ENCODE results near the gene FKBP3. TPM values are rescaled to one million over a fixed set of nuclear protein-coding genes. Genes with fewer than 3 reads are reported as not detected.
A peak's percentile ranks its signal among the peaks of the same experiment; 100 is the strongest.

Gene FKBP3
- polyA plus RNA-seq, 1 donor (not counting 4 experiments of a cell fraction or from before 2014, with no cell fraction given) = 98.8 TPM

- no peaks in the 10 kb centered on the region for H3K9me1 ChIP-seq (ENCODE audit: control insufficient read depth, extremely low read depth, insufficient read depth, low read length)
- H3K4me2 ChIP-seq (ENCODE audit: control insufficient read depth, extremely low read depth, insufficient read depth, low read depth, low read length) = peak within 1 kb of the TSS; percentile 96
- H3K9me3 ChIP-seq (ENCODE audit: control insufficient read depth, low read depth, low read length) = no peaks in the 10 kb centered on the region
- peak within 1 kb of the TSS; percentile 92 for H3K27ac ChIP-seq (ENCODE audit: control insufficient read depth, insufficient read depth, low read length)
- TF ChIP-seq CTCF (optimal IDR thresholded peaks at IDR 0.05 in 1 of 3, IDR thresholded peaks at IDR 0.05 in 1 of 3, conservative IDR thresholded peaks at IDR 0.05 in 1 of 3; ENCODE audit: extremely low read depth in 1 of 3, insufficient read depth in 2 of 3, low read length in 3 of 3) = no peak
- no peak for TF ChIP-seq EZH2 (IDR thresholded peaks at IDR 0.05; ENCODE audit: low read length)
- DNase-seq (ENCODE audit: low read depth, low spot score) = peak; percentile 52
- H4K20me1 ChIP-seq (ENCODE audit: control insufficient read depth, extremely low read depth, insufficient read depth, low read length) = no peaks in the 10 kb centered on the region
- peak; percentile 81 for FAIRE-seq
- no peaks in the 10 kb centered on the region for H3K36me3 ChIP-seq (ENCODE audit: control insufficient read depth in 2 of 2, extremely low read depth in 1 of 2, insufficient read depth in 2 of 2, low read length in 2 of 2)
- H3K27me3 ChIP-seq (ENCODE audit: control insufficient read depth, extremely low read depth, insufficient read depth, low read length) = no peaks in the 10 kb centered on the region
- H2AFZ ChIP-seq (ENCODE audit: control insufficient read depth, low read length) = peak within 1 kb of the TSS; percentile 99
- H3K4me1 ChIP-seq (ENCODE audit: control insufficient read depth, extremely low read depth, insufficient read depth, low read length) = peaks cover 30% of the 10 kb centered on the region
- peaks cover 68% of the 10 kb centered on the region for H3K79me2 ChIP-seq (ENCODE audit: control insufficient read depth, insufficient read depth, low read length)
- H3K4me3 ChIP-seq (ENCODE audit: control insufficient read depth in 2 of 3, extremely low read depth in 1 of 3, insufficient read depth in 2 of 3, low read depth in 1 of 3, low read length in 3 of 3) = peak within 1 kb of the TSS; percentile 87 to 99 (median 95)
- dilution Hi-C loops (cut with MboI; ENCODE audit: extremely low pct_ligation_motif_present, low sequenced_read_pairs) = no loop called here
- peak within 1 kb of the TSS; percentile 96 for H3K9ac ChIP-seq (ENCODE audit: control insufficient read depth, extremely low read depth, insufficient read depth, low read length)
Observed at GRCh38 chr14:45135659-45136395, 1.5 kb upstream of the FKBP3 start, which contains the start of gene FANCM. Gene FANCM, plus strand, starts transcription at chr14:45135930. Its CDS starts 102 bp downstream, at chr14:45136032.

- dilution Hi-C loops (cut with MboI; ENCODE audit: extremely low pct_ligation_motif_present, low sequenced_read_pairs) = no loop called here
- H2AFZ ChIP-seq (ENCODE audit: control insufficient read depth, low read length) = peak overlapping the region; percentile 96
- no peaks in the 10 kb centered on the region for H4K20me1 ChIP-seq (ENCODE audit: control insufficient read depth, extremely low read depth, insufficient read depth, low read length)
- peak overlapping the region; percentile 96 for H3K9ac ChIP-seq (ENCODE audit: control insufficient read depth, extremely low read depth, insufficient read depth, low read length)
- H3K27me3 ChIP-seq (ENCODE audit: control insufficient read depth, extremely low read depth, insufficient read depth, low read length) = no peaks in the 10 kb centered on the region
- peaks cover 64% of the 10 kb centered on the region for H3K79me2 ChIP-seq (ENCODE audit: control insufficient read depth, insufficient read depth, low read length)
- H3K4me3 ChIP-seq (ENCODE audit: control insufficient read depth in 2 of 3, extremely low read depth in 1 of 3, insufficient read depth in 2 of 3, low read depth in 1 of 3, low read length in 3 of 3) = peak overlapping the region; percentile 87 to 99 (median 95)
- FAIRE-seq (no peak), DNase-seq (ENCODE audit: low read depth, low spot score) (no peak)
- peak overlapping the region; percentile 96 for H3K4me2 ChIP-seq (ENCODE audit: control insufficient read depth, extremely low read depth, insufficient read depth, low read depth, low read length)
- TF ChIP-seq CTCF (optimal IDR thresholded peaks at IDR 0.05 in 1 of 3, IDR thresholded peaks at IDR 0.05 in 1 of 3, conservative IDR thresholded peaks at IDR 0.05 in 1 of 3; ENCODE audit: extremely low read depth in 1 of 3, insufficient read depth in 2 of 3, low read length in 3 of 3) (no peak), EZH2 (IDR thresholded peaks at IDR 0.05; ENCODE audit: low read length) (no peak)
- no peaks in the 10 kb centered on the region for H3K9me3 ChIP-seq (ENCODE audit: control insufficient read depth, low read depth, low read length)
- no peaks in the 10 kb centered on the region for H3K36me3 ChIP-seq (ENCODE audit: control insufficient read depth in 2 of 2, extremely low read depth in 1 of 2, insufficient read depth in 2 of 2, low read length in 2 of 2)
- H3K27ac ChIP-seq (ENCODE audit: control insufficient read depth, insufficient read depth, low read length) = peak overlapping the region; percentile 92
- peaks cover 23% of the 10 kb centered on the region for H3K4me1 ChIP-seq (ENCODE audit: control insufficient read depth, extremely low read depth, insufficient read depth, low read length)
- no peaks in the 10 kb centered on the region for H3K9me1 ChIP-seq (ENCODE audit: control insufficient read depth, extremely low read depth, insufficient read depth, low read length)
Observed at GRCh38 chr14:45135156-45135555, 875 bp upstream of the FKBP3 start.

Data from keratinocyte (primary cell).